HepG2 (cell line): ENCODE data around the gene SPSB2. TPM values are rescaled to one million over a fixed set of nuclear protein-coding genes. Genes with fewer than 3 reads are reported as not detected.

Experiments
- ATF7 ChIP-seq, 2 experiments: fragments of 450-650 bp in 1 of 2; sonication (generic) in 1 of 2; formaldehyde crosslinking in 1 of 2; IDR thresholded peaks; 2 replicates each; pipeline versions ENCODE4 v1.4.0 to v1.6.1; 2016 to 2020; ENCODE audit warnings: antibody characterized with exemption in 1 of 2, mild to moderate bottlenecking in 1 of 2, missing genetic modification reagents in 1 of 2
- ATF7-NPFF ChIP-seq: sonication (generic); formaldehyde crosslinking; IDR thresholded peaks from 2 replicates; pipeline ENCODE4 v1.8.1; 2023; ENCODE audit warnings: mild to moderate bottlenecking, low read depth, missing genetic modification reagents, moderate library complexity
- CBX1 ChIP-seq: IDR thresholded peaks from one replicate; pipeline ENCODE4 v1.6.1; 2016; ENCODE audit warnings: antibody characterized with exemption, low read depth
- CREBL2 ChIP-seq: sonication (generic); formaldehyde crosslinking; IDR thresholded peaks from 2 replicates; pipeline ENCODE4 v1.8.1; 2023; ENCODE audit warnings: missing genetic modification reagents, mild to moderate bottlenecking, borderline replicate concordance
- EZH2 ChIP-seq: conservative IDR thresholded peaks from 2 replicates; pipeline ENCODE4 v1.6.1; 2012; ENCODE audit warnings: mild to moderate bottlenecking, low read depth, low read length, moderate library complexity
- GZF1 ChIP-seq: sonication (generic); formaldehyde crosslinking; IDR thresholded peaks from 2 replicates; pipeline ENCODE4 v1.5.1; 2020; ENCODE audit warnings: mild to moderate bottlenecking, missing genetic modification reagents
- KAT7 ChIP-seq: IDR thresholded peaks from 2 replicates; pipeline ENCODE4 v1.6.1; 2018; ENCODE audit warnings: borderline replicate concordance, missing compliant biosample characterization
- MEIS1 ChIP-seq: sonication (generic); formaldehyde crosslinking; IDR thresholded peaks from 2 replicates; pipeline ENCODE4 v1.9.0; 2021; ENCODE audit warnings: mild to moderate bottlenecking, missing genetic modification reagents, moderate library complexity, borderline replicate concordance
- MXD1 ChIP-seq: sonication (generic); formaldehyde crosslinking; IDR thresholded peaks from 2 replicates; pipeline ENCODE4 v1.4.0; 2020; ENCODE audit warnings: mild to moderate bottlenecking, missing genetic modification reagents
- NCOA1 ChIP-seq: sonication (generic); formaldehyde crosslinking; IDR thresholded peaks from 2 replicates; pipeline ENCODE4 v1.9.0; 2021; ENCODE audit warnings: missing genetic modification reagents
- NFE2 ChIP-seq: sonication (generic); formaldehyde crosslinking; IDR thresholded peaks from 2 replicates; pipeline ENCODE4 v1.4.0; 2020; ENCODE audit warnings: missing genetic modification reagents
- POGK ChIP-seq: sonication (generic); formaldehyde crosslinking; conservative IDR thresholded peaks from 2 replicates; pipeline ENCODE4 v1.8.0; 2022; ENCODE audit warnings: mild to moderate bottlenecking, moderate library complexity, missing genetic modification reagents
- SKI ChIP-seq: fragments of 450-650 bp; IDR thresholded peaks from one replicate; pipeline ENCODE4 v1.6.1; 2018; ENCODE audit warnings: mild to moderate bottlenecking; ENCODE audit not compliant: partially characterized antibody
- TEF ChIP-seq: sonication (generic); formaldehyde crosslinking; IDR thresholded peaks from 2 replicates; pipeline ENCODE4 v1.5.0; 2020; ENCODE audit warnings: missing genetic modification reagents
- TFAP4 ChIP-seq: sonication (generic); IDR thresholded peaks from 2 replicates; pipeline ENCODE4 v1.6.1; 2016; ENCODE audit warnings: low read depth, borderline replicate concordance
- TGIF2 ChIP-seq: IDR thresholded peaks from 2 replicates; pipeline ENCODE4 v1.6.1; 2016; ENCODE audit warnings: control low read depth, missing compliant biosample characterization
- ZGPAT ChIP-seq: IDR thresholded peaks from 2 replicates; pipeline ENCODE4 v1.6.1; 2016; ENCODE audit warnings: mild to moderate bottlenecking
- ZNF160 ChIP-seq: sonication (generic); formaldehyde crosslinking; IDR thresholded peaks from 2 replicates; pipeline ENCODE4 v1.8.0; 2022; ENCODE audit warnings: mild to moderate bottlenecking, inconsistent platforms, missing genetic modification reagents
- ZNF205 ChIP-seq: IDR thresholded peaks from 2 replicates; pipeline ENCODE4 v1.6.1; 2018; ENCODE audit warnings: missing biosample characterization, missing genetic modification reagents
- ZNF343 ChIP-seq: sonication (generic); formaldehyde crosslinking; IDR thresholded peaks from 2 replicates; pipeline ENCODE4 v1.4.0; 2020; ENCODE audit warnings: mild to moderate bottlenecking, missing genetic modification reagents
- ZNF549 ChIP-seq: sonication (generic); formaldehyde crosslinking; IDR thresholded peaks from 2 replicates; pipeline ENCODE4 v1.5.0; 2020; ENCODE audit warnings: missing genetic modification reagents
- ZNF558 ChIP-seq: sonication (generic); formaldehyde crosslinking; IDR thresholded peaks from 2 replicates; pipeline ENCODE4 v1.9.0; 2022; ENCODE audit warnings: mild to moderate bottlenecking, missing genetic modification reagents, borderline replicate concordance
- ZNF562 ChIP-seq: sonication (generic); formaldehyde crosslinking; IDR thresholded peaks from 2 replicates; pipeline ENCODE4 v1.8.0; 2022; ENCODE audit warnings: missing genetic modification reagents, borderline replicate concordance
- ZNF775 ChIP-seq: sonication (generic); formaldehyde crosslinking; IDR thresholded peaks from 2 replicates; pipeline ENCODE4 v1.4.0; 2020; ENCODE audit warnings: missing genetic modification reagents, mild to moderate bottlenecking, moderate library complexity, borderline replicate concordance
- ZNF780A ChIP-seq: sonication (generic); formaldehyde crosslinking; IDR thresholded peaks from 2 replicates; pipeline ENCODE4 v1.8.0; 2022; ENCODE audit warnings: mild to moderate bottlenecking, missing genetic modification reagents, moderate library complexity
- polyA plus RNA-seq, 8 experiments: library from polyadenylated mRNA; depleted of rRNA in 3 of 8; stranded (reverse) in 7 of 8; unstranded in 1 of 8; fragments of >200 nt; fragmentation: Illumina TruSeq in 4 of 8; extraction: Trizol in 4 of 8; gene quantifications; 2 replicates each; pipeline versions ENCODE4 v1.2.1 to v1.2.3, GENCODE V29; 2011 to 2016; ENCODE audit warnings: low read depth in 4 of 8, missing spikeins in 1 of 8, mixed read lengths in 1 of 8; ENCODE audit not compliant: insufficient read depth in 1 of 8
- total RNA-seq, 5 experiments: library from RNA; depleted of rRNA; stranded (reverse); fragments of >200 nt; fragmentation: Illumina TruSeq; extraction: Trizol; gene quantifications; 2 replicates each; pipeline ENCODE4 v1.2.3, GENCODE V29; 2016; ENCODE audit warnings: low read depth in 1 of 5

Gene SPSB2
- total and polyA plus RNA-seq, 2 of the 13 experiments (the other 11 are each of a cell fraction or from before 2014, with no cell fraction given) = 2.0 to 6.2 TPM

GRCh38 chr12:6828781-6829535 is 44.1 kb downstream of the SPSB2 start (continued):
- TF ChIP-seq MXD1 (CRISPR knock-in tag) = peak; percentile 75
- no peak for TF ChIP-seq EZH2
- TF ChIP-seq ZNF205 (CRISPR knock-in tag) = no peak
- TF ChIP-seq TFAP4 = no peak
- 0 out of 2 replicates have a peak, but pooled peaks have one; percentile 34 for TF ChIP-seq ZGPAT (CRISPR knock-in tag)
- no peak for TF ChIP-seq ATF7 (IDR thresholded peaks at IDR 0.05)
- no peak for TF ChIP-seq ATF7 (CRISPR knock-in tag; IDR thresholded peaks at IDR 0.05)
- TF ChIP-seq NCOA1 = no peak; the same call in 1 of the 2 replicates
- TF ChIP-seq TGIF2 (CRISPR knock-in tag) = no peak
- no peak for TF ChIP-seq NFE2 (CRISPR knock-in tag)
- no peak for TF ChIP-seq ZNF775 (CRISPR knock-in tag)
- TF ChIP-seq KAT7 = no peak; the same call in 1 of the 2 replicates
- TF ChIP-seq ATF7-NPFF (CRISPR knock-in tag) = peak; percentile 68; the same call in 1 of the 2 replicates
- TF ChIP-seq ZNF343 = peak; percentile 87
- TF ChIP-seq CBX1 = no peak
- peak; percentile 69; the same call in 1 of the 2 replicates for TF ChIP-seq POGK
- no peak for TF ChIP-seq ZNF549 (CRISPR knock-in tag)
- no peak for TF ChIP-seq SKI
- no peak for TF ChIP-seq ZNF562
- TF ChIP-seq CREBL2 = no peak
- TF ChIP-seq ZNF160 (CRISPR knock-in tag) = no peak
- no peak for TF ChIP-seq MEIS1 (CRISPR knock-in tag)
- TF ChIP-seq GZF1 (CRISPR knock-in tag) = no peak; the same call in 1 of the 2 replicates
- TF ChIP-seq ZNF558 = no peak
- TF ChIP-seq TEF (CRISPR knock-in tag) = no peak
- TF ChIP-seq ZNF780A (CRISPR knock-in tag) = no peak
